Activated CD8-positive, alpha-beta memory T cell treated with anti-CD3 and anti-CD28 coated beads, Interleukin-2, amount 50 U/mL, for 1 hour (primary cell): Measurements from ENCODE around the gene ROPN1L.

Experiments used
- DNase-seq: peaks from one replicate; pipeline ENCODE4 v3.0.0-alpha.2; 2020; ENCODE audit errors: extremely low read depth

ROPN1L gene

DNA sequence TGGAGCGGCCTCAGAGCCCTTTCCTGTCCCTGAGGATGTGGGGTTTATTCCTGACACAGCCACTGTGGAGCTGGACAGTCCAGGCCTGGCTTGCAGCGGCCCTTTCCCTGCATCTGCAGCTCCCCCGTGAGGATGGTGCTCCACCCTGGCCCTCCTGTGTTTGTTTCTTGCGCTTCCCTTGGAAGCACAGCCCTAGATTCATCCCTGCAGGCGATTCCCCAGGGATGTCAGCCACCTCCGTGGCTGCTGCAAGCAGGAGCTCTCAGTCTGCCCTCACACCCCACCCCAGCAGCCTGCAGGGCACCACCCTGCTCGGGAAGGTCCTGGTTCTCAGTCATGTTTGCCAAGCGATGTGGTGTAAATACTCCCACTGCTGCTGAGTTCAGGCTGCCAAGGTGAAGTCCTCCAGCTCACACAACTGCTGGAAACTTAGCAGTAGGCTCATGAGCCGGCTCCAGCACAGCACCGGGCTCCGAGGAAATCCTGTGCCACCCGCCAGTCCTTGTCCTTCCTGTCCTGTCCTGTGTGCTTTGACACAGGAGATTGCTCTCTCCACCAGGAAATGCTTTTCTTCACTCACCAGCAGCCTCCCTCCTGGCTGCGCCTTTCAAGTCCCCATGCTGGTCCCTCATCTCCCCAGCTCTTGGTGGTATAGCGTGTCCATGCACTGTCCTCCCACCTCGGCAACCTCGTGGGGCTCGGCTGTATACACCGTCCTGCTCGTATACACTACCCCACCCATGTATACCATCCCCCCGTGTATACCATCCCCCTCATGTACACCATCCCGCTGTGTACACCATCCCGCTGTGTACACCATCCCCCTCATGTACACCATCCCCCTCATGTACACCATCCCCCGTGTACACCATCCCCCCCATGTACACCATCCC, 16.2 kb downstream of the ROPN1L start:
- DNase-seq = no peak

DNA sequence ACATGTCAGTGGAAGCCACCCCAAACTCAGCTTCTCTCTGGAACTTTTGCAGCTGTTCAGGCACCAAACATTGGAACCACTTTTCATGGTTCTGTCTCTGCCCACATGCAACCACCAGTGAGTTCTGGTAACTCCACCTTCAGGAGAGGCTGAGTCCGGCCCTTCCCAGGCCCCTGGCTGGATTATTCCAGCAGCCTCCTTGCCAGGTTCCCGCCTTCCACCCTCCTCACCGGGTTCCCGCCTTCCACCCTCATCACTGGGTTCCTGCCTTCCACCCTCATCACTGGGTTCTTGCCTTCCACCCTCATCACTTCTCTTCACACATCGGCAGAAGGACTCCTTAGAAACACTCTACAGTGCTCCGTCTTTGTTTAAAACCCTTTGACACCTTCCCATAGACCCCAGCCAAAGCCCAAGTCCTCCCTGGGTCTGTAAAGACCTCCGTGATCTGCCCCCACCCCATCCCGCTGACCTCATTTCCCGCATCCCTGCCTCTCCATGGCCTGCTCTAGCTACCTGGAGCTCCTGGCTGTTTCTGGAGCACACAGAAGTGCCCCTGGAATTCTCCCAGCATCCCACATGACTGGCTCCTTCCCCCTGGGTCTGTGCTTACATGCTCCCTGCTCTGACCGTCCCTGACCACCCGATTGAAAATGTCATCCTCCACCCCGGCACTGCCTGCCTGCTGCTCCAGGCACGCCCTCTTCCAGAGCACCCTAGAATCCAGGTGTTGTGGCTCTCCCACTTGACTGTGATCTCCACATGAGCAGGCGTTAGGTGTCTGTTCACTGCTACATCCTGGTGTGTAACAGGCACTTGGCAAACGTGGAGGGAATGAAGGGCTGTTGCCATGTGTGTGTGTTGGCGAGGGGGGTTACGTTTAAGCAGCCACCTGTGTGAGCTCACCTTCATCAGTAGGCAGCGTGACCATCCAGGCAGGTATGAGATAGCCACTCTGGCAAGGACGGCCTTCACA, 17.7 kb downstream of the ROPN1L start:
- DNase-seq = no peak

DNA sequence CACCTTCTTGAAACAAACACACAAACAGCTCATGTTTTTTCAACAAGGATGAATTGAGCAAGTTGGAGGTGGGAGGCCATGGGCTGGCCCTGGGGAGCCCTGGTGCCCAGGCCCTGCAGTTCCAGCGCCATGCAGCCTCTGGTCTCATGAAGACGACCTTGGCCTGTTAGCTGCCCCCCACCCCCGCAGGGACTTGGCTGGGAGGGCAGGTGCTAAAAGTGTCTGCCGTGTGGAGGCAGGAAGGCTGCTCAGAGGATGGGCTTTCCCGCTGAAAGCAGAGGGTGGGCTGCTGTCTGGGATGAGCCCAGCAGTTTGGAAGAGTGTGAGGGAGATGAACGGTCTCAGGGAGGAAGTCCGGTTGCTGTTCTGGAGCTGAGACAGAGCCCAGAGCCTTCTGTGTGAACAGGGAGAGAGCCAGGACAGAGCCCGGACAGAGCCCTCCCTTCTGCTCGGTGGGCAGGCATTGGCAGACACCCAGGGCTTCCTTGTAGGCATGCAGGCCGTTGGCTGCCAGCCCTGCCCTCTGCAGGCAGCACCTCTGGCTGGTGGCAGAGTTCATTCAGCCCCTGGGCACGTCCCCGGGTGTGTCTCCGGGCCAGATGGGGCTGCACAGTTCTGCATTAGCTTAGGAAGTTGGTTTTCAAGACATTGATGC, 18.7 kb downstream of the ROPN1L start:
- DNase-seq = no peak

DNA sequence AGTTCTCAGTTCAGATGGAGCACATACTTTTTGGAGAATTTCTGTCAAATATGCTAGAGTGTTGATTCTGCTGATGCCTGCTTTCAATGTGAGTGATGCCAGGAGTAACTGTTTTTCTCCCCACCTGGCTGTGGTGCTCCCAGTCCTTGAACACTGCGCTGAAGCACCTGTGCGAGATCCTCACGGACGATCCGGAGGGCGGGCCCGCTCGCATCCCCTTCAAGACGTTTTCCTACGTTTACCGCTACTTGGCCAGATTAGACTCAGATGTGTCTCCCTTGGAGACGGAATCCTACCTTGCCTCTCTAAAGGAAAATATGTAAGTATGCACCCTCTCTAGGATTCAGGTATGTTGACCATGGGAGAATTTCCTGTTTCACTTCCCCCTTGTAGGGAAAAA, 19.4 kb downstream of the ROPN1L start:
- no peak for DNase-seq

DNA sequence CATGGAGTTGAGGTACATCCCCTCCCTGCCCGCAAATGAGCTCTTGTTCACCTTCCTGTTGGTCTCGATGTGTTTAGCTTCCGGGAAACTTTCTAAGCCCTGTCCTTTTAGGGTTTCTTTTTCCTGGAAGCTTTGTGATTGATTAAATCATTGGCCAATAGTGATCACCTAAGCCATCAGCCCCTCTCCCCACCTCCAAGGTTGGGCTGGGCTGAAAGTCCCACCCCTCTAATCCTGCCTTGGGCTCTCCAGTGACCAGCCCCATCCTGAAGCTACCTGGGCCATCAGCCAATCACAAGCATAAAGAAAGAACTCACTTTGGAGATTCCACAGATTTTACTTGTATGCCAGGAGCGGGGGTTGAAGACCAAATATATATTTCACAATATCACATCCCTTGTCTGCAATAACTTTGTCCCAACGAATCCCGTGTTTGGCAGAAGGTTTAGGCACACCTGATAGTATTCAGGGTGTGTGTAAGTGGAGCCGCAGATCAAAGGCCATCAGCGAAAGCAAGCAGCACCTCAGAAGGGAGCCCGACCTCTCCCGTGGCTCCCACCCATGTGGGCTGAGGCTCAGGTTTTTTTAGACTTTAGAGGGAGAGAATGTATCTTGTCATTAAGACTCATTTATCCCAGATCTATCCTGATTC, 20.4 kb downstream of the ROPN1L start:
- DNase-seq = no peak

DNA sequence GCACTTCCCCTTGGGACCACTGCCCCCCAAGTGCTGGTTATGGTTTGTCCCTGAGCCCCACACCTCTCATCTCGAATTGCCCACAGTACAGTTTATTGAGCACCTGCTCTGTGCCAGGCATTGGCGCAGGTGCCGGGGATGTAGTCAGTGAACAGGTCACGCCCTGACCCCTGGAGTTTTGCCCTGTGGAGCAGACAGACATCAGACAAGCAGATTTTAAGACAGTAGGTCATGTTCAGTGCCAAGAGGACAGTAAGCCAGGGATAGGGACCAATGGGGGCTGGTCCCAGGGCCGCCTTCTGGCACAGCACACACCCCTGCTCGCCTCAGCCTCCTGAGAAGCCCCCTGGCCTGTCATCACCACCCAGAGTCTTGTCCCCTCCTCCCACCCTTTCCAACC, 21.9 kb downstream of the ROPN1L start:
- no peak for DNase-seq

DNA sequence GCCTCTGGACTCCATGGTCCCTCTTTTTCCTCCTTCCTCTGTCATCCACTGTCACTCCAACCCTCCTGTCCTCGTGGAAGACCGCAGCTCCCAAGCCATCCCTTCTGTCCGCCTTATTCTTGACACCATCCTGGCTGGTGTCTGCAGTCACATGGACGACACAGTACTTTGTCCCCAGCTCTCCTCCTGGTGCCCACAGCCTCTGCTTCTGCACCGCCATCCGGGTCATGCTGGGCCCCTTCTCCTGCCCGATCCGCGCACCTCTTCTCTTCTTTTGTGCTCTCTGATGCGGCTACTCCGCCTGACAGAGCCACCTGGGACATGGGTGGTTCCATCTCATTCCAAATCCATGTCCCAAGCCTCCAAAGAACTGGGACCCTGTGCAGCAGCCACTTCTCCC, 22.5 kb downstream of the ROPN1L start:
- no peak for DNase-seq

DNA sequence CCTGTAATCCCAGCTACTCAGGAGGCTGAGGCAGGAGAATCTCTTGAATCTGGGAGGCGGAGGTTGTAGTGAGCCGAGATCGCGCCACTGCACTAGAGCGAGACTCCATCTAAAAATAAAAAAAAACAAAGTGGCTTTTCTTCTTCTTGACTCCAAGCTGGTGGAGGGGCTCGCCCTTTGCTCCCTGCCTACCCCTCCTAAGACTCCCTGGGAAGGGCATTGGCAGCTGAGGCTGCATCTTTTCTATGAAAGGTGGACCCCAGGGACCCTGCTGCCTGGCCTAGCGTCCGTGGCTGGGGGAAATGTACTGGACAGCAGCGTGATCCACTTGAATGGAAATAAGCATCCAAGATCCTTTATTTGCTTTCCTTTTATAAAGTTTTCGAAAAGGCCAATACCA, 24.0 kb downstream of the ROPN1L start:
- no peak for DNase-seq

DNA sequence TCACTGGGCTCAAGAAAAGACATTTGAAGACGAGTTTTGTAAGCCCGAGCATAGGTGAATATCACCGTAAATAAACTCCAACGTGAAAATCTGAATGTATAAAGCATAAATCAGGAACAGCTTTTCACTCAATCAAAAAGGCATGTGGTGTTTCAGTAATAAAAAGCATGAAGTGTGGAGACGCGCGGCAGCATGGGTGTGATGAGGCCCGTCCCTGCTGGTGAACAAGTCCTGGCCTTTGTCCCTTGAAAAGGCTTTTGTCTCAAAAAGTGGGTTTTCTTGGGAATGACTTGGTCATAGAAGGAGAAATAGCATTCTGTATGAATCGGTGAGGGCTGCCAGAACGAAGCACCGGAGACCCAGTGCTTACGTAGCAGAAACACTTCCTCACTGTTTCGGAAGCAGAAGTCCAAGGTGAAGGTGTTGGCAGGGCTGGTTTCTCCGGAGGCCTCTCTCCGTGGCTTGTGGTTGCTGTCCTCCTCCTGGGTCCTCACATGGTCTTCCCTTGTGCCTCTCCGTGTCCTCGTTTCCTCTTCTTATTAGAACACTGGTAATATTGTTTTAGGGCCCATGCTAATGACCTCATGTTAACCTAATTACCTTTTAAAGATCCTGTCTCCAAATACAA, 24.9 kb downstream of the ROPN1L start:
- no peak for DNase-seq

DNA sequence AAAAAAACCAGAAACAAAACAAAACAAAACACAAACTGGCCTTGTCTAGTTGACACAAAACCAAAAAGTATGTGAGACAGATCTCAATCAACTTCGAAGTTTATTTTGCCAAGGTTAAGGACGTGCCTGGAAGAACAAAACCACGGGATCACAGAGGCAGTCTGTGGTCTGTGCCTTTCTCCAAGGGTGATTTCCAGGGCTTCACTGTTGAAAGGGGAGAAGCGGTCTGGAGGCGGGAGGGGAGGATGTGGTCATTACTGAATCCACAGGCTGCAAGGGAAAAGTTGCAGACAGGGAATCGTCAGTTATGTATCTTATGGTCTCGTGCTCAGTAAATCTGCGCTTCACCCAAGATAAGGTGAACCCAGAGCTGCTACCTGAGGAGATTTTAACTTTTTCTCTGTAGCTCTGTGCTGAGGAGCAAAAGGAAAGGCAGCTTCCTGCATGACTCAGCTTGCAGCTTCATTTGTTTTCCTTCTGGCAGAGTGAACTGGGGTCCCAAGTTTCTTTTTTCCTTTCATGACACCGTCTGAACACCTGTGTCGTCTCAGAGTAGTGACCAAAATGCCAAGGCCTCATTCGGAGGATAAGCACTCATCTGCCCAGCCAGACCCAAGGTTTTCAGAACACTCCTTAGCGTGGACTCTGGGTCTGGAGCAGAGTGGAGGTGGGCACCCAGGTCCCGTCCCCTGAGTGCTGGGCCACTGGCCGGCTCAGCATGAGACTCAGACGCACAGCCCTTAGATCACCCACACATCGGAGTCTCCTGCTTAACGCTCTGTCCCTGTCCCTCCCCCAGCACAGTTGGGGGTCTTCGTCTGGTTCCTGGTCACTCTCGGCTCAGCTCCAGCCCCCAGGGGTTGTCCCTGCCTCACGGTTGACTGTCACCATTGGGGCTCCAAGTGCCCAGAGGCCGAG, 25.9 kb downstream of the ROPN1L start:
- no peak for DNase-seq

DNA sequence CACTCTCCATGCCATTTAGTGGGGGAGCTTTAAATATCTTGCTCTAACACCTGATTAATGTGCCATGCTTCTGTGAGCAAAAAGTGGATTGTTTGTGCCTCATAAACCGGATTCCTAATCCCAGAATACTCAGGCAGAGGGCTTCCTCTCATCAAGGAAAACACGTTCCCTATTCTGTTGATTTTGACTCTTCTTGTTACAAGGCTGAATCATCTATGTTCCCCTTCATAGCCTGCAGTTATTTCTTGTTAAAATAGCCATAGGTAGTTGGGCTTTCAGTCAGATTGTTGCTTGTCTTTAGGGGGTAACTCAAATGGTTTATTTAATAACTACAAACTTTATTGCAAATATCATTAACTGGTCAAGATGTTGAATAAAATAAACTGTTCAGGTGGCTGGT, 26.6 kb downstream of the ROPN1L start:
- DNase-seq = no peak

DNA sequence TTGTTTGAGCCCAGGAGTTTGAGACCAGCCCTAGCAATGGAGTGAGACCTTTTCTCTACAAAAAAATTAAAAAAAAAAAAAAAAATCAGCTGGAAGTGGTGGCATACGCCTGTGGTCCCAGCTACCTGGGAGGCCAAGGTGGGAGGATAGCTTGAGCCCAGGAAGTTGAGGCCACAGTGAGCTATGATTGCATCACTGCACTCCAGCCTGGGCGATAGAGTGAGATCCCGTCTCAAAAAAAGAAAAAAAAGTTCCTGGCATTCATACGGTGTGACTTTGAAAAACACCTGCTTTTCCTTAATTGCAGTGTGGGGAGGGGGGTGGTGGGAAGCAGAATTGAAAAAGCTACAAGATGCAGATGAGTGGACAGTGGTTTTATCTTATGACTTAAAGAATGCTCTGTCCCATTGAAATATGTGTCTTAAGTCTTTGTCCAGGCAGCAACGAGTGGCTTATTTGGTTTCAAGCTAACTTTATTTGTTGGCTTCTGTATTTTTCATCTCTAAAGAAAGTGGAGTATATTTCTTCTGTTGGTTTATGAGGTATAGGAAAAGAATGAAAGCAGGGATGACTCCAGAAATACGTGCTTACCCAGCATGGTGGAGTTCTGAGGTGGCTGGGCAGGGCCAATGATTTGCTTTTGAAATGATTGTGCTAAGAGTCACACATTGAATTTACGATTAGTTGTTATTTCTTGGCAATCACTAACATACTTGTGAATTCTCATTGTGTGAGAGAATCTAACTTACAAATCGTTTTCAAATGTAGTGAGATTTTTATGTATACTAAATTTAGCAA, 27.8 kb downstream of the ROPN1L start:
- DNase-seq = no peak

DNA sequence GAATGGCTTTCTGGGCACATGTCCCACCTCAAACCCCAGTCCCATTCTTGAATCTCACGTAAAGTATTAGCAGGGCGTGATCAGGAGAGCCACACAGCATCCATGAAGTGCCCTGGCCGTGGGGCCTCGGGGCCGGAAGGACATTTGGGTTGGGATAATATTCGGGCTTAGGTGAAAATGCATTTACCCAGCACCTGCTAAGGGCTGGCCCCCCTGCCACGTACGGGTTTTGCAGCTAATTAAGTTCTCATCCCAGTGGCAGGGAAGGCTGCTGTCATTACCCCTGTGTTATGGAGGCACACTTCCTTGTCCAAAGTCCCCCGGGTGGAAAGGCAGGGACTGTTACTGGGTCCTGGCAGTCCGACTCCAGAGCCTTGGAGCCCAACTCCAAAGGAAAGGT, 29.0 kb downstream of the ROPN1L start:
- no peak for DNase-seq

DNA sequence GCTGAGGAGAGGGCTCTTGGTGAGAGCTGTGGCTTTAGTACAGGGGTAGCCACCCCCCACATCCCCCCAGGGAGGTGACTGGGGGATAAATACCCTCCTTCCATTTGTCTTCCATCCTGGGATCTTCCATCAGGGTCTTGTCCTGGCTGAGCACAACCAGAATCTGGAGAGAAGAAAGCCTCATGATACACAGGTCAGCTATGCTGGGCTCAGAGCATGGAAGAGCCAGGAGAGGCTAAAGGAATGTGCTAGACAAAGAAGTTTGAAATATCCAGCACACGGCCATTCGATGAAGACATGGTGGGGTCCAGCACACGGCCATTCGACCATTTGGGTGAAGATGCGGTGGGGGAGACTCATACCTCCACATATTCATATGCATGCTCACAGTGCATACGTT, 30.0 kb downstream of the ROPN1L start:
- DNase-seq = no peak

DNA sequence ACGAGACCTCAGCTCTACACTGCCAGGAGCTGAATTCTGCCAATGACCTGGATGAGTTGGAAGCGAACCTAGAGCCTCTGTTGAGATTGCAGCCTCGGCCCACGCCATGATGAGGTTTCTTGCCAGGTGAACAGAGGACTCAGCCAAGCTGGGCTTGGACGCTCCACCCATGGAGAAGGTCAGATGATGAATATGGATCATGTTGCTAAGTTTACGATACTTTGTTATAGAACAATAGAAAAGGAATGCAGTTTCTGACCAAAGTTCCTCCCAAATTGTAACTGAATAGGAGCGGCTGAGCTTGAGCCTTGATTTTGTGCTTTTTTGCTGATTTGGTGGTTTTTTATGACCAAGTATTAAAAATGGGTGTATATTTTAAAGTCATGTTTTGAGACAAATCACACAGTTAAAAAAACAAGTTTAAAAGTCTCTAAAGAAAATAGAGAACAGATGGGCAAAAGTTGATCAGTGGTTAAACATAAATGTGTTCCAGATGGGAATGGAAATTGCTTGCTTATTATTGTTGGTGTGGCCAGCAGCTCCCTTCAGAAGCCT, 32.9 kb downstream of the ROPN1L start:
- no peak for DNase-seq

DNA sequence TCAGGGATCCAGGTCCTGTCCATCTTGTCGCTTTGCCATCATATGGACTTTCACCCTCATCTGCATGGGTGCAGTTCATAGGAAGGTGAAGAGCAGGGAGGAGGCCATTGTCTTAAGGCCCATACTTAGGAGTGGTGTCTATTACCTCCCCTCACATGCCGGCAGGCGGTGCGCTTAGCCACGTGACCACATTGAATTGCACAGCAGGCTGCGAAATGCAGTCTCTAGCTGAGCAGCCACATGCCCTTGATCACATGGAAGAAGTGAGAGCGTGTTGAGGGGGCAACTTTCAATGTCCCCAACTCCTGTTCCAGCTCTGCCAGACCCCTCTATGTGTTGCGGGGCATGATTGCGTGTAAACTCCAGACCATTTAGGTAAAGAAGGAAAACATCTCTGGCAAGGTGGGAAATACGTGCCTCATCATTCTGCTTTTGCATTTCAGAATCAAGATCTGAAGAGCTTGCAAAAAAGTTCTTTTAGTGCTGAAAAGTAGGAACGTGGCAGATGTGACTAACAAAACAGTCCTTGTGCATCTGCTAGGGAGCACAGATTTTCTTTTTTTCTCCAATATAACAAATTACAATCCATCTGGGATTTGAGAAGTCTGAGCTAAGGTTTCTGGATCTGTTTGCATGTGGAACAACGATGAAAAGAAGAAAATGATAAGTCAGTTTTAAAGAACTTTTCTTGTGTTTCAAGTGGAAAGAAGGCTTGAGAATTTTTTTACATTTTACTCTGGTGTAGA, 34.4 kb downstream of the ROPN1L start:
- DNase-seq = no peak

DNA sequence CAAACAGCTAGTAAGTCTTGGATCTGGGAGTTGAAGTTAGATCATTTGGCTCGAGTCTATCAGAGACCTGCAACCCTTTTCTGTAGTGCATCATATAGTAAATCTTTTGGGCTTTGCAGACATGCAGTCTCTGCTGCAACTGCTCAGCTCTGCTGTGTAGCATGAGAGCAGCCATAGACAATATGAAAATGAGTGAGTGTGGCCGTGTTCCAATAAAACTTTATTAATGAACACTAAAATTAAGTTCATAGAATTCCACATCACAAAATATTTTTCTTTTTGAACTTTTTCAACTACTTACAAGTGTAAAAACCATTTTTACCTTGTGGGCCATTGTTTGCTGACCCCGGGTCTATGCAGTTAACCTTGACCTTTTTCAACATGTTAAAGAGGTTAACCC, 35.2 kb downstream of the ROPN1L start:
- DNase-seq = no peak

DNA sequence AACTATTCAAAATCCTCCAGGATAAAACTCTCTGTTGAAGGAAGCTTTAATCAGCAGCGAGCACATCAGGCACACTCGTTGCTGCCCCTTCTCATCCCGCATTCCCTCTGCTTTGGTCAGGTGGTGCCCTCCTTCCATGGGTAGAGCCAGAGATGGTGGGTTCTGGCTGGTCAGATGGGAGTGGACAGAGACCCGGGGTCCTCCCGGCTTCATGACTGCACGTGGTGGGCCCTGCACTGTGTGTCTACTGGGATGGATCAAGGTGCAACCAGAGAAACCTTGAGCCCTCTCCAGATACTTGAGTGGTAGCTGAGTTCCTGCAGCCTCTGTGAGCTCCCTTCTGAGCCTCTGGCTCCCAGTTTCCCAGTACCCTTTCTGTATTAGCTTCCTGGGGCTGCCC, 36.3 kb downstream of the ROPN1L start:
- DNase-seq = no peak
